Measurements from ENCODE around the gene ILKAP. TPM values are rescaled to one million over a fixed set of nuclear protein-coding genes. Genes with fewer than 3 reads are reported as not detected.

ILKAP gene
- total and polyA plus RNA-seq, 7 donors, result 31.8 to 66.6 (median 43.8) TPM

DNA sequence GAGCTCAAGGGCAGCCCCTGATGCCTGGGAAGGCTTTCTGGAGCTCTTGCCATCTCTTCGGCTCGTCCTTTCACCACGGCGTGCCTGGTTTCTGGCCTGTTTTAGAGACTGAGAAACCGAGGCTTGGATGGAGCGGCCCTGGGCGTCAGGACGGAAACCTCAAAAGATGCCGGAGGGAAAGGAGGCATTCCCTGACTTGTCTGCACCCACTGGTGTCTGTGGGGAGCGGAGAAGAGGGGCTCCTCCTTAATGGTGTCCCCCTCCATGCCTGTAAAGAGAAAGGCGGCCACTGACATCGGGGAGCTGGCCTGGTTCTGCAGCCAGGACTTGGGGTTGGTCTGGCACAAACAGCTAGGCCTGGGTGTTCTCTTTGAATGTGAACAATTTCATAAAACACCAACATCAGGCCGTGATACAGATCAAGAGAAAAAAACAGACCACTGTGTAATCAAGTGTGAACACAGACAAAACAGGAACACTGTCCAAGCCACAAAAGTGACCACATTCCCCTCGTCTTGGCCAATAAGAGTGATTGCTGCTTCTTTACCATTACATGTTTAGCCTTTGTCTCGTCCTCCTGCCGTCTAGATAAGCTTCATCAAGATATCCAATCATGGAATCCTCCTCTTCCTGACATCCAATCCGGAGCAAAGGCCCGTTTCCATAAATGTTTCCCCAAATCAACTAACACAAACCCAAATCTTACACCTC is 633 bp upstream of the ILKAP start:
- peak in 1 of 4 donors; percentile 25 for ATAC-seq
- TF ChIP-seq, protein P1, sequence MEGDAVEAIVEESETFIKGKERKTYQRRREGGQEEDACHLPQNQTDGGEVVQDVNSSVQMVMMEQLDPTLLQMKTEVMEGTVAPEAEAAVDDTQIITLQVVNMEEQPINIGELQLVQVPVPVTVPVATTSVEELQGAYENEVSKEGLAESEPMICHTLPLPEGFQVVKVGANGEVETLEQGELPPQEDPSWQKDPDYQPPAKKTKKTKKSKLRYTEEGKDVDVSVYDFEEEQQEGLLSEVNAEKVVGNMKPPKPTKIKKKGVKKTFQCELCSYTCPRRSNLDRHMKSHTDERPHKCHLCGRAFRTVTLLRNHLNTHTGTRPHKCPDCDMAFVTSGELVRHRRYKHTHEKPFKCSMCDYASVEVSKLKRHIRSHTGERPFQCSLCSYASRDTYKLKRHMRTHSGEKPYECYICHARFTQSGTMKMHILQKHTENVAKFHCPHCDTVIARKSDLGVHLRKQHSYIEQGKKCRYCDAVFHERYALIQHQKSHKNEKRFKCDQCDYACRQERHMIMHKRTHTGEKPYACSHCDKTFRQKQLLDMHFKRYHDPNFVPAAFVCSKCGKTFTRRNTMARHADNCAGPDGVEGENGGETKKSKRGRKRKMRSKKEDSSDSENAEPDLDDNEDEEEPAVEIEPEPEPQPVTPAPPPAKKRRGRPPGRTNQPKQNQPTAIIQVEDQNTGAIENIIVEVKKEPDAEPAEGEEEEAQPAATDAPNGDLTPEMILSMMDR (IDR thresholded peaks at IDR 0.05), result no peak
- Histone ChIP-seq H3K27me3 (ENCODE audit: insufficient read depth in 3 of 3, low read length in 2 of 3) (no peaks in the 10 kb centered on the region), H3K36me3 (ENCODE audit: insufficient read depth in 1 of 2, low read depth in 1 of 2) (no peaks in the 10 kb centered on the region), H3K4me3 (peak overlapping the region; percentile 82), H3K27ac (peak overlapping the region; percentile 96), H3K9me3 (no peaks in the 10 kb centered on the region), H3K4me1 (peaks cover 31% of the 10 kb centered on the region)
- 46 to 53% (median 49%) methylated on average over 18 of the region's 18 CpGs for WGBS, 3 donors
- intact Hi-C loops (cut with DNase I), result loop anchor here (5.0 kb wide), 1 partner anchor 58 kb away; no protein-coding TSS in a partner anchor
- DNase-seq, result no peak

GRCh38 chr2:238202326-238203093 is 985 bp downstream of the ILKAP start:
- H3K27me3 ChIP-seq (ENCODE audit: insufficient read depth in 3 of 3, low read length in 2 of 3), result no peaks in the 10 kb centered on the region
- ATAC-seq, result no peak
- no peaks in the 10 kb centered on the region for H3K9me3 ChIP-seq
- no peak for DNase-seq
- peak overlapping the region; percentile 82 for H3K4me3 ChIP-seq
- 7 to 12% (median 8%) methylated on average over 27 of the region's 27 CpGs for whole genome bisulfite sequencing, 3 donors
- intact Hi-C loops (cut with DNase I), result loop anchor here (5.0 kb wide), 1 partner anchor 60 kb away; no protein-coding TSS in a partner anchor
- TF ChIP-seq, protein P1 (IDR thresholded peaks at IDR 0.05), result no peak
- no peaks in the 10 kb centered on the region for H3K36me3 ChIP-seq (ENCODE audit: insufficient read depth in 1 of 2, low read depth in 1 of 2)
- peak overlapping the region; percentile 96 for H3K27ac ChIP-seq
- H3K4me1 ChIP-seq, result peaks cover 34% of the 10 kb centered on the region

DNA sequence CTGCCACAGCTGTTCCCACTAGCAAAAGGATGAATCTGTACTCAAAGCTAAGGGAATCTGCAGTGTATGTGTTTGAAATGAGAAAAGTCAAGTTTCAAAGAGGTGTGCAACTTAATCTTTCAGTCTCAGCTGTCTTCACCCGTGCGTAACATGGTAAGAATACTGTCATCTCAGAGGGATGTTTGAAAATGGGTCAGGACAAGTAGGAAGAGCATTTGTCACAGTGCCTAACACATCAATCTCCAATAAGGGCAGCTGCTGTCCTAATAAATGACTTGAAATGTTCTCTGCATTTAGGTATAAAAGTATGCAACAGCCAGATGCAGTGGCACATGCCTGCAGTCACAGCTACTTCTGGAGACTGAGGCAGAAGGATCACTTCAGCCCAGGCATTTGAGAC is 13.1 kb downstream of the ILKAP start:
- peak overlapping the region; percentile 53 for H3K27ac ChIP-seq
- H3K4me3 ChIP-seq, result no peak overlapping the region
- DNase-seq (no peak), ATAC-seq (peak in 3 of 4 donors; percentile 84 to 86 (median 84))
- no peaks in the 10 kb centered on the region for H3K9me3 ChIP-seq
- peaks cover 16 to 91% of the 10 kb centered on the region in 2 donors for H3K36me3 ChIP-seq (ENCODE audit: insufficient read depth in 1 of 2, low read depth in 1 of 2)
- no peaks in the 10 kb centered on the region for H3K4me1 ChIP-seq
- intact Hi-C loops (cut with DNase I), result no loop called here
- 48 to 87% (median 54%) methylated on average over 2 of the region's 2 CpGs for WGBS, 3 donors
- TF ChIP-seq, protein P1 (IDR thresholded peaks at IDR 0.05), result no peak
- no peaks in the 10 kb centered on the region for H3K27me3 ChIP-seq (ENCODE audit: insufficient read depth in 3 of 3, low read length in 2 of 3)

DNA sequence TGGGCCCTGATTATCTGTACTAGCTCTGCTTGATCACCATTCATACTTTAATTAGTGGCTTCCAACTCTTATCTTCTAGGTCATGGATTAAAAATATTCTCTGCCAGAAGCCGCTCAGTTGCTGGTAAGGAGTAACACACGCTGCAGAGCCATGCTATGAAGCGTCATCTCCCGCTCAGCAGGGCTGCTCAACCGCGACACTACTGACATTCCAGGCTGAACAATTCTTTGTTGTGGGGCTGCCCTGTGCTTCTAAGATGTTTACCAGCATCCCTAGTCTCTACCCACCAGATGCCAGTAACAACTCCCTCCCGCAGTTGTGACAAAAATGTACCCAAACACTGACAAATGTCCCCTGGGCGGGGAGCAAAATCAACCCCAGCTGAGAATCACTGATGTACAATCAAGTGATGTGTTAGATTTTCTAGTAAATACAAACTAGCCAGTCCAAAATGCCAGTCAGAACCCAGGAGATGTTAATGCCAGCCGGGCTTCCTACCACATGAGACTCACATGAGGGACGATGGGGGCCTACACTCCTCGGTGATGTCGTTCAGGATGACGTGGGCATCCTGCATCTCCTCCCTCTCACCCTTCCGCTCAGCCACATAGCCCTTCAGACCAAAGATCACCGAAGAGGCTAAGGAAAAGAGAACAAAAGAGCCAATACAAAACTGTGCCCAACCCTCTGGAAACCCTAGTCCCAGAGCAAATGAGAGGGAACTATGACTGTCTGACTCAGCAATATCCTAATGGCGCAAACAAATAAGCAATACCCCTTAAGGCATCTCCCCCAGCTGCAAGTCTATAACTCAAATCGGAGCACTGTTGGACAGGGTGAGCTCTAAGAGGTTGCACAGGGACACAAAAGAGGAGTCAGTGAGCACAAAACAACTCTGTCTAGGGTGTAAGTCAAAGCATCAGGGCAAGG is 15.6 kb downstream of the ILKAP start:
- ATAC-seq, result no peak
- 92 to 95% (median 93%) methylated on average over 17 of the region's 17 CpGs for WGBS, 3 donors

More for the DNA sequence above, 15.6 kb downstream of the ILKAP start:
- H3K4me3 ChIP-seq, result no peak overlapping the region
- TF ChIP-seq, protein P1 (IDR thresholded peaks at IDR 0.05), result no peak
- no peak for DNase-seq
- no peaks in the 10 kb centered on the region for H3K4me1 ChIP-seq
- H3K27ac ChIP-seq, result no peak overlapping the region
- H3K36me3 ChIP-seq (ENCODE audit: insufficient read depth in 1 of 2, low read depth in 1 of 2), result peaks cover 26 to 99% of the 10 kb centered on the region in 2 donors
- H3K27me3 ChIP-seq (ENCODE audit: insufficient read depth in 3 of 3, low read length in 2 of 3), result no peaks in the 10 kb centered on the region
- H3K9me3 ChIP-seq, result no peaks in the 10 kb centered on the region
- intact Hi-C loops (cut with DNase I), result no loop called here

All from psoas muscle (tissue), 8 donors.